Stimulated activated effector memory CD8-positive, alpha-beta T cell treated with anti-CD3 and anti-CD28 coated beads, Interleukin-12 subunit alpha, Interleukin-12 subunit beta, amount 100 ng/mL, for 72 hours (primary cell): ENCODE measurements around the gene RNF215.

ENCODE experiments used
- ATAC-seq: fragments of 150-1000 bp; cut with Tn5 transposase; 2 replicates; pipeline ENCODE4 v1.10.0; 2021
- DNase-seq, 2 donors: peaks; one replicate each; pipeline ENCODE4 v3.0.0; 2021 to 2022; ENCODE audit warnings: low spot score in 2 of 2
- H3K27ac Mint-ChIP-seq: one replicate; pipeline ENCODE4 v1.8.0; 2022; ENCODE audit warnings: mild to moderate bottlenecking, mixed read lengths
- H3K36me3 Mint-ChIP-seq: one replicate; pipeline ENCODE4 v1.8.0; 2022; ENCODE audit warnings: mild to moderate bottlenecking, mixed read lengths
- H3K4me1 Mint-ChIP-seq: one replicate; pipeline ENCODE4 v1.8.0; 2022; ENCODE audit warnings: mixed read lengths
- H3K4me3 Mint-ChIP-seq: one replicate; pipeline ENCODE4 v1.8.0; 2022; ENCODE audit warnings: mild to moderate bottlenecking, mixed read lengths
- H3K9me3 Mint-ChIP-seq: one replicate; pipeline ENCODE4 v1.8.0; 2022; ENCODE audit warnings: mixed read lengths

RNF215 gene

GRCh38 chr22:30424534-30425326 lies 37.5 kb upstream of the RNF215 start:
- no peaks in the 10 kb centered on the region for H3K9me3 Mint-ChIP-seq

GRCh38 chr22:30423959-30424533 lies 36.8 kb upstream of the RNF215 start:
- H3K9me3 Mint-ChIP-seq: no peaks in the 10 kb centered on the region
- H3K4me1 Mint-ChIP-seq: peaks cover 69% of the 10 kb centered on the region
- peak overlapping the region; percentile 98 for H3K27ac Mint-ChIP-seq
- H3K4me3 Mint-ChIP-seq: peak overlapping the region; percentile 91
- ATAC-seq: peak; percentile 91
- DNase-seq: peak; percentile 90 to 96
- peaks cover 80% of the 10 kb centered on the region for H3K36me3 Mint-ChIP-seq

More at GRCh38 chr22:30424534-30425326, 37.5 kb upstream of the RNF215 start:
- Mint-ChIP-seq H3K4me3 (peak overlapping the region; percentile 91), H3K36me3 (peaks cover 79% of the 10 kb centered on the region), H3K4me1 (peaks cover 69% of the 10 kb centered on the region), H3K27ac (peak overlapping the region; percentile 98)
- DNase-seq (peak in 1 of 2 donors; percentile 61), ATAC-seq (no peak)

GRCh38 chr22:30423301-30423958 lies 36.2 kb upstream of the RNF215 start:
- H3K4me3 Mint-ChIP-seq: peak overlapping the region; percentile 91
- peak in 1 of 2 donors; percentile 45 for DNase-seq
- peak overlapping the region; percentile 98 for H3K27ac Mint-ChIP-seq
- peak; percentile 63 for ATAC-seq
- no peaks in the 10 kb centered on the region for H3K9me3 Mint-ChIP-seq
- peaks cover 79% of the 10 kb centered on the region for H3K36me3 Mint-ChIP-seq
- peaks cover 69% of the 10 kb centered on the region for H3K4me1 Mint-ChIP-seq

- Mint-ChIP-seq H3K27ac (peak overlapping the region; percentile 98), H3K4me3 (peak overlapping the region; percentile 91), H3K36me3 (peaks cover 78% of the 10 kb centered on the region), H3K4me1 (peaks cover 67% of the 10 kb centered on the region), H3K9me3 (no peaks in the 10 kb centered on the region)
- DNase-seq (no peak), ATAC-seq (no peak)
Observed at GRCh38 chr22:30422481-30423300, 35.5 kb upstream of the RNF215 start.

- ATAC-seq (no peak), DNase-seq (no peak)
- Mint-ChIP-seq H3K9me3 (no peaks in the 10 kb centered on the region), H3K27ac (peak overlapping the region; percentile 98), H3K4me1 (peaks cover 59% of the 10 kb centered on the region), H3K36me3 (peaks cover 73% of the 10 kb centered on the region), H3K4me3 (peak overlapping the region; percentile 91)
Observed at GRCh38 chr22:30421695-30422480, 34.7 kb upstream of the RNF215 start.

- Mint-ChIP-seq H3K36me3 (peaks cover 73% of the 10 kb centered on the region), H3K4me1 (peaks cover 48% of the 10 kb centered on the region), H3K9me3 (no peaks in the 10 kb centered on the region), H3K4me3 (peak overlapping the region; percentile 91), H3K27ac (peak overlapping the region; percentile 48)
- ATAC-seq: no peak
- no peak for DNase-seq
Observed at GRCh38 chr22:30420347-30421125, 33.3 kb upstream of the RNF215 start.

- Mint-ChIP-seq H3K27ac (no peak overlapping the region), H3K36me3 (peaks cover 74% of the 10 kb centered on the region), H3K4me1 (peaks cover 32% of the 10 kb centered on the region), H3K4me3 (no peak overlapping the region), H3K9me3 (no peaks in the 10 kb centered on the region)
- ATAC-seq: no peak
- no peak for DNase-seq
Observed at GRCh38 chr22:30416837-30417236, 29.6 kb upstream of the RNF215 start.

GRCh38 chr22:30416403-30416802 lies 29.2 kb upstream of the RNF215 start:
- H3K27ac Mint-ChIP-seq: no peak overlapping the region
- peaks cover 76% of the 10 kb centered on the region for H3K36me3 Mint-ChIP-seq
- ATAC-seq (no peak), DNase-seq (no peak)
- H3K9me3 Mint-ChIP-seq: no peaks in the 10 kb centered on the region
- peaks cover 28% of the 10 kb centered on the region for H3K4me1 Mint-ChIP-seq
- H3K4me3 Mint-ChIP-seq: no peak overlapping the region

- Mint-ChIP-seq H3K27ac (peak overlapping the region; percentile 80), H3K4me3 (no peak overlapping the region), H3K4me1 (peaks cover 16% of the 10 kb centered on the region), H3K36me3 (peaks cover 82% of the 10 kb centered on the region), H3K9me3 (no peaks in the 10 kb centered on the region)
- DNase-seq (no peak), ATAC-seq (no peak)
Observed at GRCh38 chr22:30414525-30415047, 27.4 kb upstream of the RNF215 start.

- Mint-ChIP-seq H3K4me1 (peaks cover 16% of the 10 kb centered on the region), H3K27ac (peak overlapping the region; percentile 80), H3K9me3 (no peaks in the 10 kb centered on the region), H3K4me3 (no peak overlapping the region), H3K36me3 (peaks cover 82% of the 10 kb centered on the region)
- no peak for ATAC-seq
- DNase-seq: no peak
Observed at GRCh38 chr22:30413745-30414524, 26.7 kb upstream of the RNF215 start.

- H3K36me3 Mint-ChIP-seq: peaks cover 83% of the 10 kb centered on the region
- no peak overlapping the region for H3K4me3 Mint-ChIP-seq
- DNase-seq (no peak), ATAC-seq (no peak)
- H3K9me3 Mint-ChIP-seq: no peaks in the 10 kb centered on the region
- H3K27ac Mint-ChIP-seq: peak overlapping the region; percentile 80
- H3K4me1 Mint-ChIP-seq: peaks cover 16% of the 10 kb centered on the region
Observed at GRCh38 chr22:30413001-30413400, 25.8 kb upstream of the RNF215 start.

GRCh38 chr22:30411780-30412179 lies 24.6 kb upstream of the RNF215 start:
- DNase-seq: no peak
- Mint-ChIP-seq H3K4me3 (no peak overlapping the region), H3K4me1 (peaks cover 16% of the 10 kb centered on the region), H3K36me3 (peaks cover 86% of the 10 kb centered on the region), H3K27ac (peak overlapping the region; percentile 43), H3K9me3 (no peaks in the 10 kb centered on the region)
- ATAC-seq: no peak
